ENCODE results near the gene CDH24. TPM values are rescaled to one million over a fixed set of nuclear protein-coding genes. Genes with fewer than 3 reads are reported as not detected.

The CDH24 gene
- total and polyA plus RNA-seq, 9 of the 15 experiments (the other 6 are each of a cell fraction or from before 2014, with no cell fraction given), result 0.04 to 16.2 (median 4.9) TPM

- peak in 1 of 2 experiments; percentile 60; a peak in 1 of 4 replicates for TF ChIP-seq FOXK2 (conservative IDR thresholded peaks at IDR 0.05 in 1 of 2, IDR thresholded peaks at IDR 0.05 in 1 of 2; ENCODE audit: low read depth in 2 of 2)
- TF ChIP-seq EWSR1 (IDR thresholded peaks at IDR 0.05; ENCODE audit: borderline replicate concordance, low read depth, partially characterized antibody), result no peak
- TF ChIP-seq ZFP91 (CRISPR knock-in tag; IDR thresholded peaks at IDR 0.05), result no peak
- TF ChIP-seq MAFK (IDR thresholded peaks at IDR 0.05; ENCODE audit: low read length), result peak; percentile 76
- 0 out of 2 replicates have a peak, but pooled peaks have one; percentile 21 for TF ChIP-seq CBX1 (IDR thresholded peaks at IDR 0.05; ENCODE audit: low read depth)
- no peak for TF ChIP-seq MLX (CRISPR knock-in tag; conservative IDR thresholded peaks at IDR 0.05)
- TF ChIP-seq KLF13 (tag; IDR thresholded peaks at IDR 0.05; ENCODE audit: borderline replicate concordance, low read depth), result no peak
- no peak for TF ChIP-seq ZNF57 (CRISPR knock-in tag; IDR thresholded peaks at IDR 0.05)
- no peak for TF ChIP-seq ZBTB34 (CRISPR knock-in tag; IDR thresholded peaks at IDR 0.05)
- peak; percentile 82 for TF ChIP-seq SAP30 (IDR thresholded peaks at IDR 0.05; ENCODE audit: borderline replicate concordance, insufficient read depth, low read depth, low read length, poor library complexity, severe bottlenecking)
- TF ChIP-seq MAFG (tag; conservative IDR thresholded peaks at IDR 0.05), result peak; percentile 91
- TF ChIP-seq CTBP1 (IDR thresholded peaks at IDR 0.05; ENCODE audit: borderline replicate concordance), result no peak; the same call in 1 of the 2 replicates
- no peak for TF ChIP-seq FOXJ3 (CRISPR knock-in tag; IDR thresholded peaks at IDR 0.05)
- TF ChIP-seq E2F3 (CRISPR knock-in tag; IDR thresholded peaks at IDR 0.05), result no peak
- TF ChIP-seq ZNF224 (CRISPR knock-in tag; IDR thresholded peaks at IDR 0.05), result no peak
- peak; percentile 87 for TF ChIP-seq POLR2G (IDR thresholded peaks at IDR 0.05; ENCODE audit: low read depth, low read length)
- no peak for TF ChIP-seq VEZF1 (CRISPR knock-in tag; IDR thresholded peaks at IDR 0.05)
- no peak for TF ChIP-seq FOXM1 (IDR thresholded peaks at IDR 0.05; ENCODE audit: low read depth)
- TF ChIP-seq FOXM1 (CRISPR knock-in tag; IDR thresholded peaks at IDR 0.05; ENCODE audit: low read depth), result 0 out of 2 replicates have a peak, but pooled peaks have one; percentile 38
- no peak for TF ChIP-seq ZNF584 (CRISPR knock-in tag; IDR thresholded peaks at IDR 0.05; ENCODE audit: low read depth)
Measured at GRCh38 chr14:23034498-23035302, 22.6 kb downstream of the CDH24 start, which contains the start of gene PSMB5 (continued).
